SU-DHL-6 (cell line): ENCODE results near the gene DDX31.

ENCODE experiments used
- CTCF ChIP-seq: fragments of 200-600 bp; sonication (generic); IDR thresholded peaks from one replicate; pipeline ENCODE4 v1.5.1; 2017; ENCODE audit warnings: antibody characterized with exemption, mild to moderate bottlenecking, low read length, moderate library complexity; ENCODE audit not compliant: insufficient read depth, poor library complexity, severe bottlenecking
- EZH2phosphoT487 ChIP-seq: fragments of 200-600 bp; sonication (generic), shearing (Covaris generic); conservative IDR thresholded peaks from 2 replicates; pipeline ENCODE4 v1.6.1; 2018; ENCODE audit warnings: mild to moderate bottlenecking, antibody characterized with exemption, low read length, moderate library complexity, mixed read lengths

DNA sequence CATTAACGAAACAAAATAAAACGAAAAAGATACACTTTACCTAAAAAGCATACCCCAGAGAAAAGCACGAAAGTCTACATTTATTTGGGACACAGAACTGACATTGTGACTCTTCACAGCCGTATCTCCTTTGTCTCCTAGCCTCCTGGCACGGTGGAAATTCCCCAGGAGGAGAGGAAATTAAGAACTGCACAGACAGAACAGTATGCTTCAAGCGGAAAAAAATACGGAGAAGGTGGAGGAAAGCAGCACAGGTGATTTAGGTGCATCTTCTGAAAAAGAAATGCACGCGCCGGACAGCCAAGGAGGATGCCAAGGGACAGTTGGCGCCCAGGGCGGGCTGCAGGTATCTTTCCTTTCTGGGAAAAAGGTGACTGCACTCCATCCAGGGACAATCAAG lies 32.0 kb downstream of the DDX31 start:
- TF ChIP-seq CTCF (no peak), EZH2phosphoT487 (no peak)
